ENCODE data around the gene CDO1. TPM values are rescaled to one million over a fixed set of nuclear protein-coding genes. Genes with fewer than 3 reads are reported as not detected.

CDO1 gene
- total and polyA plus RNA-seq, 2 experiments from 2014 or later = 24.5 to 29.2 TPM

DNA sequence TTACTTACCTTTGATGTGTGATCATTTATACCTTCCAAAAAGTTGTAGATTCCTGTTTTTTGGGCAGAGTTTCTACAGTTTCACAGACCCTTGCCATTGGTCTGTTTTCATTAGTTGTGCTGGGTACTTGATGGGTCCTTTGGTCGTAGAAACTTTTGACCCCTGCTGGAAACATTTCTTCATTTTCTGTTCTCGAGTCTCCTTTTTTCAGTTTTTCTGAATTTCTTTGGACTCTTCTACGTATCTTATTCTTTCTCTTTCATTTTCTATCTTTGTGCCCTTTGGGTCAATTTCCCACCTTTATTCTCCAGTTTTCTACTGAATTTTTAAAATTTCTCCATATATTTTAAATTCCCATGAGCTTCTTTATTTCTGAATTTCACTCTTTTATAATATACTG lies 41.9 kb upstream of the CDO1 start:
- Mint-ChIP-seq H3K9me3 (peaks cover 7% of the 10 kb centered on the region), H3K27ac (no peak overlapping the region; the same call in 1 of the 2 replicates), H3K36me3 (ENCODE audit: low read depth) (peaks cover 14% of the 10 kb centered on the region; the same call in 2 of the 3 replicates), H3K27me3 (ENCODE audit: insufficient read depth, low read depth, poor library complexity) (peaks cover 3% of the 10 kb centered on the region), H3K4me3 (no peak overlapping the region), H3K4me1 (peaks cover 29% of the 10 kb centered on the region)
- TF ChIP-seq EZH2 (IDR thresholded peaks at IDR 0.05; ENCODE audit: low read depth, unreplicated experiment) (no peak), POLR2AphosphoS5 (IDR thresholded peaks at IDR 0.05; ENCODE audit: low read depth) (no peak), ZNF331 (CRISPR knock-in tag; IDR thresholded peaks at IDR 0.05; ENCODE audit: low read depth) (no peak), STAT1 (IDR thresholded peaks at IDR 0.05; ENCODE audit: unreplicated experiment) (no peak), JUNB (IDR thresholded peaks at IDR 0.05; ENCODE audit: unreplicated experiment) (no peak), ZNF114 (CRISPR knock-in tag; IDR thresholded peaks at IDR 0.05) (no peak), EZH2phosphoT487 (IDR thresholded peaks at IDR 0.05; ENCODE audit: unreplicated experiment) (no peak), NANOG (IDR thresholded peaks at IDR 0.05; ENCODE audit: borderline replicate concordance) (no peak), CREB1 (CRISPR knock-in tag; IDR thresholded peaks at IDR 0.05; ENCODE audit: low read depth) (no peak)
- TF ChIP-seq, protein P1, sequence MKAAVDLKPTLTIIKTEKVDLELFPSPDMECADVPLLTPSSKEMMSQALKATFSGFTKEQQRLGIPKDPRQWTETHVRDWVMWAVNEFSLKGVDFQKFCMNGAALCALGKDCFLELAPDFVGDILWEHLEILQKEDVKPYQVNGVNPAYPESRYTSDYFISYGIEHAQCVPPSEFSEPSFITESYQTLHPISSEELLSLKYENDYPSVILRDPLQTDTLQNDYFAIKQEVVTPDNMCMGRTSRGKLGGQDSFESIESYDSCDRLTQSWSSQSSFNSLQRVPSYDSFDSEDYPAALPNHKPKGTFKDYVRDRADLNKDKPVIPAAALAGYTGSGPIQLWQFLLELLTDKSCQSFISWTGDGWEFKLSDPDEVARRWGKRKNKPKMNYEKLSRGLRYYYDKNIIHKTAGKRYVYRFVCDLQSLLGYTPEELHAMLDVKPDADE (IDR thresholded peaks at IDR 0.05) = no peak
- TF ChIP-seq, protein P2, sequence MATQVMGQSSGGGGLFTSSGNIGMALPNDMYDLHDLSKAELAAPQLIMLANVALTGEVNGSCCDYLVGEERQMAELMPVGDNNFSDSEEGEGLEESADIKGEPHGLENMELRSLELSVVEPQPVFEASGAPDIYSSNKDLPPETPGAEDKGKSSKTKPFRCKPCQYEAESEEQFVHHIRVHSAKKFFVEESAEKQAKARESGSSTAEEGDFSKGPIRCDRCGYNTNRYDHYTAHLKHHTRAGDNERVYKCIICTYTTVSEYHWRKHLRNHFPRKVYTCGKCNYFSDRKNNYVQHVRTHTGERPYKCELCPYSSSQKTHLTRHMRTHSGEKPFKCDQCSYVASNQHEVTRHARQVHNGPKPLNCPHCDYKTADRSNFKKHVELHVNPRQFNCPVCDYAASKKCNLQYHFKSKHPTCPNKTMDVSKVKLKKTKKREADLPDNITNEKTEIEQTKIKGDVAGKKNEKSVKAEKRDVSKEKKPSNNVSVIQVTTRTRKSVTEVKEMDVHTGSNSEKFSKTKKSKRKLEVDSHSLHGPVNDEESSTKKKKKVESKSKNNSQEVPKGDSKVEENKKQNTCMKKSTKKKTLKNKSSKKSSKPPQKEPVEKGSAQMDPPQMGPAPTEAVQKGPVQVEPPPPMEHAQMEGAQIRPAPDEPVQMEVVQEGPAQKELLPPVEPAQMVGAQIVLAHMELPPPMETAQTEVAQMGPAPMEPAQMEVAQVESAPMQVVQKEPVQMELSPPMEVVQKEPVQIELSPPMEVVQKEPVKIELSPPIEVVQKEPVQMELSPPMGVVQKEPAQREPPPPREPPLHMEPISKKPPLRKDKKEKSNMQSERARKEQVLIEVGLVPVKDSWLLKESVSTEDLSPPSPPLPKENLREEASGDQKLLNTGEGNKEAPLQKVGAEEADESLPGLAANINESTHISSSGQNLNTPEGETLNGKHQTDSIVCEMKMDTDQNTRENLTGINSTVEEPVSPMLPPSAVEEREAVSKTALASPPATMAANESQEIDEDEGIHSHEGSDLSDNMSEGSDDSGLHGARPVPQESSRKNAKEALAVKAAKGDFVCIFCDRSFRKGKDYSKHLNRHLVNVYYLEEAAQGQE (IDR thresholded peaks at IDR 0.05; ENCODE audit: unreplicated experiment) = no peak
- TF ChIP-seq, protein P3, sequence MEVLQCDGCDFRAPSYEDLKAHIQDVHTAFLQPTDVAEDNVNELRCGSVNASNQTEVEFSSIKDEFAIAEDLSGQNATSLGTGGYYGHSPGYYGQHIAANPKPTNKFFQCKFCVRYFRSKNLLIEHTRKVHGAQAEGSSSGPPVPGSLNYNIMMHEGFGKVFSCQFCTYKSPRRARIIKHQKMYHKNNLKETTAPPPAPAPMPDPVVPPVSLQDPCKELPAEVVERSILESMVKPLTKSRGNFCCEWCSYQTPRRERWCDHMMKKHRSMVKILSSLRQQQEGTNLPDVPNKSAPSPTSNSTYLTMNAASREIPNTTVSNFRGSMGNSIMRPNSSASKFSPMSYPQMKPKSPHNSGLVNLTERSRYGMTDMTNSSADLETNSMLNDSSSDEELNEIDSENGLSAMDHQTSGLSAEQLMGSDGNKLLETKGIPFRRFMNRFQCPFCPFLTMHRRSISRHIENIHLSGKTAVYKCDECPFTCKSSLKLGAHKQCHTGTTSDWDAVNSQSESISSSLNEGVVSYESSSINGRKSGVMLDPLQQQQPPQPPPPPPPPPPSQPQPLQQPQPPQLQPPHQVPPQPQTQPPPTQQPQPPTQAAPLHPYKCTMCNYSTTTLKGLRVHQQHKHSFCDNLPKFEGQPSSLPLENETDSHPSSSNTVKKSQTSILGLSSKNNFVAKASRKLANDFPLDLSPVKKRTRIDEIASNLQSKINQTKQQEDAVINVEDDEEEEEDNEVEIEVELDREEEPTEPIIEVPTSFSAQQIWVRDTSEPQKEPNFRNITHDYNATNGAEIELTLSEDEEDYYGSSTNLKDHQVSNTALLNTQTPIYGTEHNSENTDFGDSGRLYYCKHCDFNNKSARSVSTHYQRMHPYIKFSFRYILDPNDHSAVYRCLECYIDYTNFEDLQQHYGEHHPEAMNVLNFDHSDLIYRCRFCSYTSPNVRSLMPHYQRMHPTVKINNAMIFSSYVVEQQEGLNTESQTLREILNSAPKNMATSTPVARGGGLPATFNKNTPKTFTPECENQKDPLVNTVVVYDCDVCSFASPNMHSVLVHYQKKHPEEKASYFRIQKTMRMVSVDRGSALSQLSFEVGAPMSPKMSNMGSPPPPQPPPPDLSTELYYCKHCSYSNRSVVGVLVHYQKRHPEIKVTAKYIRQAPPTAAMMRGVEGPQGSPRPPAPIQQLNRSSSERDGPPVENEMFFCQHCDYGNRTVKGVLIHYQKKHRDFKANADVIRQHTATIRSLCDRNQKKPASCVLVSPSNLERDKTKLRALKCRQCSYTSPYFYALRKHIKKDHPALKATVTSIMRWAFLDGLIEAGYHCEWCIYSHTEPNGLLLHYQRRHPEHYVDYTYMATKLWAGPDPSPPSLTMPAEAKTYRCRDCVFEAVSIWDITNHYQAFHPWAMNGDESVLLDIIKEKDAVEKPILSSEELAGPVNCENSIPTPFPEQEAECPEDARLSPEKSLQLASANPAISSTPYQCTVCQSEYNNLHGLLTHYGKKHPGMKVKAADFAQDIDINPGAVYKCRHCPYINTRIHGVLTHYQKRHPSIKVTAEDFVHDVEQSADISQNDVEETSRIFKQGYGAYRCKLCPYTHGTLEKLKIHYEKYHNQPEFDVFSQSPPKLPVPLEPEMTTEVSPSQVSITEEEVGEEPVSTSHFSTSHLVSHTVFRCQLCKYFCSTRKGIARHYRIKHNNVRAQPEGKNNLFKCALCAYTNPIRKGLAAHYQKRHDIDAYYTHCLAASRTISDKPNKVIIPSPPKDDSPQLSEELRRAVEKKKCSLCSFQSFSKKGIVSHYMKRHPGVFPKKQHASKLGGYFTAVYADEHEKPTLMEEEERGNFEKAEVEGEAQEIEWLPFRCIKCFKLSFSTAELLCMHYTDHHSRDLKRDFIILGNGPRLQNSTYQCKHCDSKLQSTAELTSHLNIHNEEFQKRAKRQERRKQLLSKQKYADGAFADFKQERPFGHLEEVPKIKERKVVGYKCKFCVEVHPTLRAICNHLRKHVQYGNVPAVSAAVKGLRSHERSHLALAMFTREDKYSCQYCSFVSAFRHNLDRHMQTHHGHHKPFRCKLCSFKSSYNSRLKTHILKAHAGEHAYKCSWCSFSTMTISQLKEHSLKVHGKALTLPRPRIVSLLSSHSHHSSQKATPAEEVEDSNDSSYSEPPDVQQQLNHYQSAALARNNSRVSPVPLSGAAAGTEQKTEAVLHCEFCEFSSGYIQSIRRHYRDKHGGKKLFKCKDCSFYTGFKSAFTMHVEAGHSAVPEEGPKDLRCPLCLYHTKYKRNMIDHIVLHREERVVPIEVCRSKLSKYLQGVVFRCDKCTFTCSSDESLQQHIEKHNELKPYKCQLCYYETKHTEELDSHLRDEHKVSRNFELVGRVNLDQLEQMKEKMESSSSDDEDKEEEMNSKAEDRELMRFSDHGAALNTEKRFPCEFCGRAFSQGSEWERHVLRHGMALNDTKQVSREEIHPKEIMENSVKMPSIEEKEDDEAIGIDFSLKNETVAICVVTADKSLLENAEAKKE (CRISPR knock-in tag; IDR thresholded peaks at IDR 0.05) = no peak
- TF ChIP-seq, protein P4, sequence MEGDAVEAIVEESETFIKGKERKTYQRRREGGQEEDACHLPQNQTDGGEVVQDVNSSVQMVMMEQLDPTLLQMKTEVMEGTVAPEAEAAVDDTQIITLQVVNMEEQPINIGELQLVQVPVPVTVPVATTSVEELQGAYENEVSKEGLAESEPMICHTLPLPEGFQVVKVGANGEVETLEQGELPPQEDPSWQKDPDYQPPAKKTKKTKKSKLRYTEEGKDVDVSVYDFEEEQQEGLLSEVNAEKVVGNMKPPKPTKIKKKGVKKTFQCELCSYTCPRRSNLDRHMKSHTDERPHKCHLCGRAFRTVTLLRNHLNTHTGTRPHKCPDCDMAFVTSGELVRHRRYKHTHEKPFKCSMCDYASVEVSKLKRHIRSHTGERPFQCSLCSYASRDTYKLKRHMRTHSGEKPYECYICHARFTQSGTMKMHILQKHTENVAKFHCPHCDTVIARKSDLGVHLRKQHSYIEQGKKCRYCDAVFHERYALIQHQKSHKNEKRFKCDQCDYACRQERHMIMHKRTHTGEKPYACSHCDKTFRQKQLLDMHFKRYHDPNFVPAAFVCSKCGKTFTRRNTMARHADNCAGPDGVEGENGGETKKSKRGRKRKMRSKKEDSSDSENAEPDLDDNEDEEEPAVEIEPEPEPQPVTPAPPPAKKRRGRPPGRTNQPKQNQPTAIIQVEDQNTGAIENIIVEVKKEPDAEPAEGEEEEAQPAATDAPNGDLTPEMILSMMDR (conservative IDR thresholded peaks at IDR 0.05; ENCODE audit: low read depth in 2 of 2) = no peak
- peaks cover 93% of the 10 kb centered on the region for H3K79me2 ChIP-seq (replicated peaks; ENCODE audit: insufficient read depth)
- H3K9me2 ChIP-seq (ENCODE audit: insufficient read depth) = no peaks in the 10 kb centered on the region; the same call in 1 of the 2 replicates
- no peaks in the 10 kb centered on the region for H3K36me3 ChIP-seq (ENCODE audit: insufficient read depth)
- no peak overlapping the region for H3K4me3 ChIP-seq
- no peaks in the 10 kb centered on the region for H3K27me3 ChIP-seq (ENCODE audit: insufficient read depth)
- DNase-seq (ENCODE audit: low spot score) = no peak
- peaks cover 11% of the 10 kb centered on the region; the same call in 1 of the 2 replicates for H3K4me1 ChIP-seq (ENCODE audit: insufficient read depth)
- H3F3A ChIP-seq (replicated peaks; ENCODE audit: low read depth) = no peaks in the 10 kb centered on the region
- H3K27ac ChIP-seq (ENCODE audit: low read depth) = no peak overlapping the region
- no peak for ATAC-seq
- 0 out of 2 replicates have a peak overlapping the region, but pooled peaks have one; percentile 18 for H3K4me2 ChIP-seq
- H2AFZ ChIP-seq = no peak overlapping the region
- no peaks in the 10 kb centered on the region; the same call in 1 of the 2 replicates for H4K20me1 ChIP-seq (replicated peaks; ENCODE audit: insufficient read depth)

Data from GM23338 (cell line).